Activated B cell treated with CpG ODN at 0.5 μM for 24 hours (primary cell): ENCODE results near the gene PTH1R. TPM values are rescaled to one million over a fixed set of nuclear protein-coding genes. Genes with fewer than 3 reads are reported as not detected.

Experiments used
- ATAC-seq: fragments of 200-7000 bp; cut with Tn5 transposase; one replicate; pipeline ENCODE4 v1.10.0; 2021; ENCODE audit warnings: low read depth, mild to moderate bottlenecking, moderate library complexity
- CTCF ChIA-PET: fragments of 350-600 bp; sonication (Branson Sonifier 250); formaldehyde crosslinking; loops from one replicate; lab custom pipeline; 2021; ENCODE audit warnings: antibody characterized with exemption; lab: Charles Lee
- POLR2A ChIA-PET: fragments of 350-600 bp; sonication (Branson Sonifier 250); formaldehyde crosslinking; loops from one replicate; lab custom pipeline; 2021; ENCODE audit warnings: antibody characterized with exemption; lab: Charles Lee
- DNase-seq: peaks from one replicate; pipeline ENCODE4 v3.0.0; 2022
- H3K27ac Mint-ChIP-seq: one replicate; pipeline ENCODE4 v1.8.0; 2020; ENCODE audit warnings: mixed read lengths
- H3K27me3 Mint-ChIP-seq: one replicate; pipeline ENCODE4 v1.8.0; 2021; ENCODE audit warnings: mixed read lengths
- H3K36me3 Mint-ChIP-seq: one replicate; pipeline ENCODE4 v1.8.0; 2021; ENCODE audit warnings: low read depth, mixed read lengths
- H3K4me1 Mint-ChIP-seq: one replicate; pipeline ENCODE4 v1.8.0; 2021; ENCODE audit warnings: mixed read lengths
- H3K4me3 Mint-ChIP-seq: one replicate; pipeline ENCODE4 v1.8.0; 2020; ENCODE audit warnings: mild to moderate bottlenecking, mixed read lengths
- H3K9me3 Mint-ChIP-seq: one replicate; pipeline ENCODE4 v1.8.0; 2020; ENCODE audit warnings: mixed read lengths
- CTCF ChIP-seq: fragments of 200-600 bp; IDR thresholded peaks from one replicate; pipeline ENCODE4 v1.8.0; 2022; ENCODE audit warnings: antibody characterized with exemption, mild to moderate bottlenecking
- intact Hi-C: fragments of 100-400 bp; cut with micrococcal nuclease; formaldehyde crosslinking; loops from one replicate; pipeline ENCODE4 v1.15.1; 2024
- total RNA-seq: library from RNA; stranded (reverse); gene quantifications from 2 replicates; pipeline ENCODE4 v1.2.3, GENCODE V29; 2022

PTH1R gene
- total RNA-seq, 1 donor from 2014 or later: not detected

GRCh38 chr3:46869440-46869839 lies 8.1 kb upstream of the PTH1R start:
- ChIA-PET CTCF (interaction anchor here (1.1 to 1.7 kb wide), 2 partner anchors 10 to 39 kb away, joined by 4 to 5 read pairs; no protein-coding TSS in a partner anchor), POLR2A (no interaction called here)
- H3K36me3 Mint-ChIP-seq: no peaks in the 10 kb centered on the region
- H3K27me3 Mint-ChIP-seq: peaks cover 7% of the 10 kb centered on the region
- no peak overlapping the region for H3K27ac Mint-ChIP-seq
- no peak overlapping the region for H3K4me3 Mint-ChIP-seq
- H3K9me3 Mint-ChIP-seq: no peaks in the 10 kb centered on the region
- intact Hi-C loops: no loop called here
- peaks cover 18% of the 10 kb centered on the region for H3K4me1 Mint-ChIP-seq
- TF ChIP-seq CTCF: no peak
- ATAC-seq (no peak), DNase-seq (no peak)

- intact Hi-C loops: no loop called here
- ChIA-PET POLR2A (no interaction called here), CTCF (interaction anchor here (1.7 kb wide), 1 partner anchor 39 kb away, joined by 4 read pairs; no protein-coding TSS in a partner anchor)
- Mint-ChIP-seq H3K9me3 (no peaks in the 10 kb centered on the region), H3K36me3 (no peaks in the 10 kb centered on the region), H3K27ac (no peak overlapping the region), H3K27me3 (peaks cover 7% of the 10 kb centered on the region), H3K4me3 (no peak overlapping the region), H3K4me1 (peaks cover 20% of the 10 kb centered on the region)
- no peak for ATAC-seq
- no peak for TF ChIP-seq CTCF
- DNase-seq: no peak
Measured at GRCh38 chr3:46870651-46871050, 6.9 kb upstream of the PTH1R start.

GRCh38 chr3:46871222-46871621 lies 6.3 kb upstream of the PTH1R start:
- Mint-ChIP-seq H3K27me3 (peaks cover 7% of the 10 kb centered on the region), H3K4me1 (peaks cover 20% of the 10 kb centered on the region), H3K4me3 (no peak overlapping the region), H3K36me3 (no peaks in the 10 kb centered on the region), H3K9me3 (no peaks in the 10 kb centered on the region), H3K27ac (no peak overlapping the region)
- ChIA-PET POLR2A (no interaction called here), CTCF (interaction anchor here (1.7 kb wide), 1 partner anchor 38 kb away, joined by 4 read pairs; no protein-coding TSS in a partner anchor)
- intact Hi-C loops: no loop called here
- no peak for TF ChIP-seq CTCF
- ATAC-seq: no peak
- no peak for DNase-seq

GRCh38 chr3:46873521-46873920 lies 4.0 kb upstream of the PTH1R start:
- H3K4me3 Mint-ChIP-seq: no peak overlapping the region
- peaks cover 4% of the 10 kb centered on the region for H3K27me3 Mint-ChIP-seq
- no peaks in the 10 kb centered on the region for H3K9me3 Mint-ChIP-seq
- no peak overlapping the region for H3K27ac Mint-ChIP-seq
- peaks cover 20% of the 10 kb centered on the region for H3K4me1 Mint-ChIP-seq
- DNase-seq (no peak), ATAC-seq (no peak)
- H3K36me3 Mint-ChIP-seq: no peaks in the 10 kb centered on the region
- ChIA-PET CTCF (interaction anchor here (0.7 to 1.2 kb wide), 3 partner anchors 13 to 29 kb away, joined by 3 read pairs; no protein-coding TSS in a partner anchor), POLR2A (no interaction called here)
- intact Hi-C loops: no loop called here
- no peak for TF ChIP-seq CTCF

GRCh38 chr3:46874430-46874829 lies 3.1 kb upstream of the PTH1R start:
- DNase-seq: no peak
- ATAC-seq: no peak
- TF ChIP-seq CTCF: no peak
- Mint-ChIP-seq H3K4me1 (peaks cover 20% of the 10 kb centered on the region), H3K4me3 (no peak overlapping the region), H3K27me3 (peaks cover 4% of the 10 kb centered on the region), H3K27ac (no peak overlapping the region), H3K36me3 (no peaks in the 10 kb centered on the region), H3K9me3 (no peaks in the 10 kb centered on the region)
- ChIA-PET POLR2A (no interaction called here), CTCF (no interaction called here)
- intact Hi-C loops: no loop called here
